HUES64 (cell line): ENCODE measurements around the gene TRPM8.

Experiments used
- H3K27ac ChIP-seq: 2 replicates; pipeline ENCODE4 v1.7.0; 2013; ENCODE audit warnings: low read depth, low read length, inconsistent platforms
- H3K27me3 ChIP-seq: 2 replicates; pipeline ENCODE4 v1.6.1; 2013; ENCODE audit warnings: mild to moderate bottlenecking, low read length; ENCODE audit not compliant: insufficient read depth
- H3K36me3 ChIP-seq: 2 replicates; pipeline ENCODE4 v1.6.1; 2013; ENCODE audit warnings: mild to moderate bottlenecking, low read length; ENCODE audit not compliant: insufficient read depth
- H3K4me1 ChIP-seq: 2 replicates; pipeline ENCODE4 v1.6.1; 2013; ENCODE audit warnings: mild to moderate bottlenecking, low read length, moderate library complexity; ENCODE audit not compliant: insufficient read depth
- H3K4me3 ChIP-seq: 2 replicates; pipeline ENCODE4 v1.5.1; 2013; ENCODE audit warnings: mild to moderate bottlenecking, low read length, moderate library complexity
- H3K9ac ChIP-seq: 2 replicates; pipeline ENCODE4 v1.6.1; 2013; ENCODE audit warnings: mild to moderate bottlenecking, low read depth, low read length
- H3K9me3 ChIP-seq: 2 replicates; pipeline ENCODE4 v1.6.1; 2013; ENCODE audit warnings: low read depth, low read length; ENCODE audit not compliant: insufficient read depth
- WGBS: fragments of 150-250, 120-280 bp; methylation state at CpG from one replicate; pipeline ENCODE4 v1.1.7; 2013; ENCODE audit warnings: missing lambda C conversion rate; 5-methylcytosine and 5-hydroxymethylcytosine counted together

TRPM8 gene

GRCh38 chr2:233936089-233936488 is 18.9 kb downstream of the TRPM8 start:
- H3K9me3 ChIP-seq, result no peaks in the 10 kb centered on the region
- WGBS, result 95% methylated on average over 7 of the region's 7 CpGs

DNA sequence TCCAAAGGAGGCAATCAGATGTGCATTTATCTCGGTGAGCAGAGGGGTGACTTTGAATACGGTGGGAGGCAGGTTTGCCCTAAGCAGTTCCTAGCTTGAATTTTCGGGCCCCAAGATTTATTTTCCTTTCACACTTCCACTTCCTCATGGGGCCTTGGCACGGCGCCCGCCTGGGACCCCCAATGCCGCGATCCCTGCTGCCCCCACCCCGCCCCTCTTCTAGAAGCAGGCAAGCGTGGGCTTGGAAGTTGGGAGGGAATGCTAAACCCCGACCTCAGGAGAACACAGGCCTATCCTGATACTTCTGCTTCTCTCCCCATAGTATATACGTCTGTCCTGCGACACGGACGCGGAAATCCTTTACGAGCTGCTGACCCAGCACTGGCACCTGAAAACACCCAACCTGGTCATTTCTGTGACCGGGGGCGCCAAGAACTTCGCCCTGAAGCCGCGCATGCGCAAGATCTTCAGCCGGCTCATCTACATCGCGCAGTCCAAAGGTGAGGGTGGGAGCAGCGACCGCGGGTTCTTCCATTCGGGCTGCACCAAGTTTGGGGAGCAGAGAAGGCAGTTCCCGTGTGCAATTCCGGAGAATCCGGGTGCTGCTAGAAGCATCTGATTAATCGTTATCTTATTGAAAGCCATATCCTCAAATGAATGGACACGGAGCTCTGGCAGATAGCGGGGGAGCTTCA is 21.6 kb downstream of the TRPM8 start:
- Histone ChIP-seq H3K9ac (no peak overlapping the region), H3K36me3 (no peaks in the 10 kb centered on the region), H3K27ac (no peak overlapping the region), H3K9me3 (0 out of 2 replicates have a peak, but pooled peaks cover 2% of the 10 kb centered on the region), H3K27me3 (no peaks in the 10 kb centered on the region), H3K4me3 (peak overlapping the region; percentile 35; the same call in 1 of the 2 replicates), H3K4me1 (no peaks in the 10 kb centered on the region)
- 97% methylated on average over 36 of the region's 36 CpGs for WGBS

More at GRCh38 chr2:233936089-233936488, 18.9 kb downstream of the TRPM8 start:
- H3K36me3 ChIP-seq, result no peaks in the 10 kb centered on the region
- H3K9ac ChIP-seq, result no peak overlapping the region
- no peak overlapping the region for H3K4me3 ChIP-seq
- H3K27me3 ChIP-seq, result no peaks in the 10 kb centered on the region
- H3K4me1 ChIP-seq, result no peaks in the 10 kb centered on the region
- no peak overlapping the region for H3K27ac ChIP-seq

GRCh38 chr2:233940376-233941276 is 23.5 kb downstream of the TRPM8 start:
- Histone ChIP-seq H3K36me3 (no peaks in the 10 kb centered on the region), H3K4me3 (no peak overlapping the region), H3K9me3 (0 out of 2 replicates have a peak, but pooled peaks cover 10% of the 10 kb centered on the region), H3K4me1 (no peaks in the 10 kb centered on the region), H3K27me3 (no peaks in the 10 kb centered on the region), H3K27ac (no peak overlapping the region), H3K9ac (no peak overlapping the region)
- 95% methylated on average over 12 of the region's 12 CpGs for WGBS

DNA sequence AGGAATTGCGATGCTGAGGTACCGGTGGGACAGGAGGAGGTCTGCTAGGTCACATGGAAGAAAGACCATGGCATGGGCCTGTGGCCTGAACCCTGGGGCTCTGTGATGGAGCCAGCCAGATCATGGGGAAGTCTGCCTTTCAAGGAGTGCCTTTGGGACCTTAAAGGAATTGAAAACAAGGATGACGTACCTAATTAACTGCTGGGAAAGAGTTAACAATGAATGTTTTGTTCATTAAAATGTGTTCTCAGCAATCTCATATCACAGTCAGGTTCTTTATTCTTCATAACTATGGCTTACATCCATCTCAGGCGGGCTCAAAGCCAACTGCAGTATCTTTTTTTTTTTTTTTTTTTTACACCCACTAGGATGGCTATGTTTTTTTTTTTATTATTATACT is 25.6 kb downstream of the TRPM8 start:
- Histone ChIP-seq H3K4me1 (no peaks in the 10 kb centered on the region), H3K9me3 (0 out of 2 replicates have a peak, but pooled peaks cover 10% of the 10 kb centered on the region), H3K36me3 (no peaks in the 10 kb centered on the region), H3K4me3 (no peak overlapping the region), H3K27me3 (no peaks in the 10 kb centered on the region), H3K9ac (no peak overlapping the region), H3K27ac (no peak overlapping the region)
- WGBS, result 88% methylated on average over 3 of the region's 4 CpGs

DNA sequence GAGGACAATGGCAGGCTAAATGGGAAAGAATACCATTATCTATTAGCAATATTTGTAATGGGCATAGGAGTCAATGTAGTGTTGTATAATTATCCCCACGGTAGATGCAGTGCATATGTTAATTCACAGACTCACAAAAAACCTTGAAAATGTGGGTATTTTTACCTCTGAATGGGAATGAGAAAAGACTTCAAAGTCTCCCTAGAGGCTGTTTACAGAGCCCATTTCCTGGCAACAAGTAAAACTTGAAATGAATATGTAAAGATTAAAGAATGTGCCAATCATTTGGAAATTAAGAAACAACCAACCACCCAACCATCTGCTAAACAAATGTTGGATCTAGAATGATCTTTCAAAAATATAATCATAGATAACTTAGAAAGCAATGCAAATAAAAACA is 27.1 kb downstream of the TRPM8 start:
- Histone ChIP-seq H3K4me1 (no peaks in the 10 kb centered on the region), H3K36me3 (no peaks in the 10 kb centered on the region)
- WGBS, result no CpG with 5 or more reads among the region's 1 CpG

DNA sequence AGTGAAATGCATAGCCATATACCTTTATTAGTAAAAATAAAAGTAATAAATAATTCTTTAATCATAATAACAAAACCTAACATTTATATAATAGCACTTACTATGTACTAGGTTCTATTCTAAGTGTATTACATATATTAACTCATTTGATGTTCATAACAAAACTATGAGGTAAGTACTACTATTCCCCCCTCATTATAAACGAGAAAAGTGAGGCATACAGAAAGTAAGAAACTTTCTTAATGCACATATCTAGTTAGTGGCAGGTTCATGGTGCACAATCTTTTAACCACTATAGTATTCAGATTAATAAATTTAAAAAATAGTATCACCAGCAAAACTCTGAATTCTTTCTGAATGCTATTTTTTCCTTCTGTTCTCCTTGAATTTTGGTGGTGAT is 27.5 kb downstream of the TRPM8 start:
- Histone ChIP-seq H3K36me3 (no peaks in the 10 kb centered on the region), H3K4me1 (no peaks in the 10 kb centered on the region), H3K27ac (no peak overlapping the region), H3K27me3 (no peaks in the 10 kb centered on the region), H3K9ac (no peak overlapping the region), H3K9me3 (0 out of 2 replicates have a peak, but pooled peaks cover 10% of the 10 kb centered on the region), H3K4me3 (no peak overlapping the region)
- WGBS, result no CpG with 5 or more reads among the region's 1 CpG

More for the DNA sequence above, 27.1 kb downstream of the TRPM8 start:
- no peak overlapping the region for H3K9ac ChIP-seq
- no peaks in the 10 kb centered on the region for H3K27me3 ChIP-seq
- H3K9me3 ChIP-seq, result 0 out of 2 replicates have a peak, but pooled peaks cover 10% of the 10 kb centered on the region
- no peak overlapping the region for H3K4me3 ChIP-seq
- no peak overlapping the region for H3K27ac ChIP-seq

- Histone ChIP-seq H3K9me3 (0 out of 2 replicates have a peak, but pooled peaks cover 10% of the 10 kb centered on the region), H3K9ac (no peak overlapping the region), H3K4me3 (no peak overlapping the region), H3K27ac (no peak overlapping the region), H3K4me1 (no peaks in the 10 kb centered on the region), H3K36me3 (no peaks in the 10 kb centered on the region), H3K27me3 (no peaks in the 10 kb centered on the region)
- WGBS, result 95% methylated on average over 3 of the region's 3 CpGs
Measured at GRCh38 chr2:233945146-233945545, 28.0 kb downstream of the TRPM8 start.

DNA sequence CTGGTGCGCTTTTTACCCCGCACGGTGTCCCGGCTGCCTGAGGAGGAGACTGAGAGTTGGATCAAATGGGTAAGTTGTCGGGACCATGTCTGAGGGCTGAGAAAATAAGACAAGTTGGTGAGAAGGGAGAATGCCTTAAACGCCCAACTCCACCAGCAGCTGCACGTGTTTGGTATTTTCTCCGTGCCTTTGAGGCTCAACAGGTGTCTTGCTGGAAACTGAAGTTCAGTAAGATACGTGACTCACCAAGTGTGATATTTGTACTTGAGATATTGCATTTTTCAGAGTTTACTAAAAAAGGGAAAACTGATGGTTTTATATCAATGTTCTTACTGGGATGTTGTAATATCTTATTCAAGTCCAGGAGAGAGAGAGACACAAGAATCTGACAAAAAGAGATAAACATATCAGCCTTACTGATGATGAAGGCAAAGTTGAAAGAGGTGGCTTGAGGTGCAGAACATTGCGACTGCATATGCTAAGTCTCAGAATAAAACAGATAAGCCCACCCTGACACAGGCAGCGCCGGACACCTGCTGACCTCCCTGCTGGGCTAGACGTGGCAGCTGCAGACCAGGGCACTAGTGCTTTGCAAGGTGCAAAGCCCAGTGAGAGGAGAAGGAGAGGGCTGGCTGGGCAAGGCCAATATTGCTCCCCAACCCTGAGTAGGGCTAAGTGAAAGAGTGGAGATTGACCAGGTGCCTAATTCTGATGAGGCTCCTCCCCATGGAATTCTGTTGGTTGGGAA is 33.1 kb downstream of the TRPM8 start:
- Histone ChIP-seq H3K4me1 (no peaks in the 10 kb centered on the region), H3K27ac (no peak overlapping the region), H3K9me3 (no peaks in the 10 kb centered on the region), H3K36me3 (no peaks in the 10 kb centered on the region), H3K27me3 (no peaks in the 10 kb centered on the region), H3K4me3 (no peak overlapping the region), H3K9ac (no peak overlapping the region)
- WGBS, result 95% methylated on average over 13 of the region's 13 CpGs

GRCh38 chr2:233952335-233952734 is 35.2 kb downstream of the TRPM8 start:
- H3K27ac ChIP-seq, result no peak overlapping the region
- no peaks in the 10 kb centered on the region for H3K4me1 ChIP-seq
- WGBS, result 88% methylated on average over 7 of the region's 7 CpGs
- H3K36me3 ChIP-seq, result no peaks in the 10 kb centered on the region
- H3K9ac ChIP-seq, result no peak overlapping the region
- no peaks in the 10 kb centered on the region for H3K9me3 ChIP-seq
- no peak overlapping the region for H3K4me3 ChIP-seq
- no peaks in the 10 kb centered on the region for H3K27me3 ChIP-seq

GRCh38 chr2:233953087-233953801 is 36.1 kb downstream of the TRPM8 start:
- Histone ChIP-seq H3K9me3 (no peaks in the 10 kb centered on the region), H3K27me3 (no peaks in the 10 kb centered on the region), H3K4me1 (no peaks in the 10 kb centered on the region), H3K27ac (no peak overlapping the region), H3K9ac (no peak overlapping the region), H3K36me3 (no peaks in the 10 kb centered on the region), H3K4me3 (no peak overlapping the region)
- 81% methylated on average over 6 of the region's 7 CpGs for WGBS
